Measurements from ENCODE around the gene PCDHB14.

- TF ChIP-seq, protein P1, sequence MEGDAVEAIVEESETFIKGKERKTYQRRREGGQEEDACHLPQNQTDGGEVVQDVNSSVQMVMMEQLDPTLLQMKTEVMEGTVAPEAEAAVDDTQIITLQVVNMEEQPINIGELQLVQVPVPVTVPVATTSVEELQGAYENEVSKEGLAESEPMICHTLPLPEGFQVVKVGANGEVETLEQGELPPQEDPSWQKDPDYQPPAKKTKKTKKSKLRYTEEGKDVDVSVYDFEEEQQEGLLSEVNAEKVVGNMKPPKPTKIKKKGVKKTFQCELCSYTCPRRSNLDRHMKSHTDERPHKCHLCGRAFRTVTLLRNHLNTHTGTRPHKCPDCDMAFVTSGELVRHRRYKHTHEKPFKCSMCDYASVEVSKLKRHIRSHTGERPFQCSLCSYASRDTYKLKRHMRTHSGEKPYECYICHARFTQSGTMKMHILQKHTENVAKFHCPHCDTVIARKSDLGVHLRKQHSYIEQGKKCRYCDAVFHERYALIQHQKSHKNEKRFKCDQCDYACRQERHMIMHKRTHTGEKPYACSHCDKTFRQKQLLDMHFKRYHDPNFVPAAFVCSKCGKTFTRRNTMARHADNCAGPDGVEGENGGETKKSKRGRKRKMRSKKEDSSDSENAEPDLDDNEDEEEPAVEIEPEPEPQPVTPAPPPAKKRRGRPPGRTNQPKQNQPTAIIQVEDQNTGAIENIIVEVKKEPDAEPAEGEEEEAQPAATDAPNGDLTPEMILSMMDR (IDR thresholded peaks at IDR 0.05; ENCODE audit: low read depth, low read length): no peak
- TF ChIP-seq POLR2A (IDR thresholded peaks at IDR 0.05; ENCODE audit: extremely low read depth, insufficient read length): no peak
Observed at GRCh38 chr5:141258948-141259347, 35.8 kb downstream of the PCDHB14 start.

Data from NB4 (cell line).